ENCODE measurements around the gene WFIKKN2. TPM values are rescaled to one million over a fixed set of nuclear protein-coding genes. Genes with fewer than 3 reads are reported as not detected.
A peak's percentile ranks its signal among the peaks of the same experiment; 100 is the strongest.

The WFIKKN2 gene
- total and polyA plus RNA-seq, 2 of the 13 experiments (the other 11 are each of a cell fraction or from before 2014, with no cell fraction given): not detected

- TF ChIP-seq BCL3 (CRISPR knock-in tag; IDR thresholded peaks at IDR 0.05) (0 out of 2 replicates have a peak, but pooled peaks have one; percentile 37), ZFP36L2 (CRISPR knock-in tag; IDR thresholded peaks at IDR 0.05) (0 out of 2 replicates have a peak, but pooled peaks have one; percentile 86), MAX (IDR thresholded peaks at IDR 0.05) (no peak; the same call in none of the 2 replicates), ZNF564 (CRISPR knock-in tag; IDR thresholded peaks at IDR 0.05) (peak; percentile 77), PRMT3 (CRISPR knock-in tag; IDR thresholded peaks at IDR 0.05; ENCODE audit: borderline replicate concordance, low read depth) (no peak), FOXP1 (IDR thresholded peaks at IDR 0.05) (no peak), FOXP1 (CRISPR knock-in tag; IDR thresholded peaks at IDR 0.05) (peak; percentile 58; the same call in 1 of the 2 replicates), GABPB1 (CRISPR knock-in tag; IDR thresholded peaks at IDR 0.05) (peak; percentile 40; the same call in 1 of the 2 replicates), GATA4 (IDR thresholded peaks at IDR 0.05; ENCODE audit: borderline replicate concordance, low read depth) (peak; percentile 63; the same call in 1 of the 2 replicates), SUZ12 (IDR thresholded peaks at IDR 0.05; ENCODE audit: low read depth, low read length) (no peak), ZMAT3 (CRISPR knock-in tag; conservative IDR thresholded peaks at IDR 0.05) (0 out of 2 replicates have a peak, but pooled peaks have one; percentile 16), ZBTB21 (CRISPR knock-in tag; IDR thresholded peaks at IDR 0.05) (0 out of 2 replicates have a peak, but pooled peaks have one; percentile 30), IRF2 (CRISPR knock-in tag; IDR thresholded peaks at IDR 0.05) (peak; percentile 51; the same call in 1 of the 2 replicates), KMT2A (CRISPR knock-in tag; IDR thresholded peaks at IDR 0.05) (peak; percentile 87), KAT8 (CRISPR knock-in tag; IDR thresholded peaks at IDR 0.05) (peak; percentile 80), SRSF1 (optimal IDR thresholded peaks at IDR 0.05; ENCODE audit: low read depth, low read length) (no peak), SOX5 (CRISPR knock-in tag; IDR thresholded peaks at IDR 0.05; ENCODE audit: borderline replicate concordance) (peak; percentile 15; the same call in 1 of the 2 replicates), RCOR2 (CRISPR knock-in tag; IDR thresholded peaks at IDR 0.05) (peak; percentile 69; the same call in 1 of the 2 replicates), ARHGAP35 (CRISPR knock-in tag; IDR thresholded peaks at IDR 0.05; ENCODE audit: borderline replicate concordance) (peak; percentile 86), ZNF224 (CRISPR knock-in tag; IDR thresholded peaks at IDR 0.05) (peak; percentile 73; the same call in 1 of the 2 replicates), RELA (CRISPR knock-in tag; IDR thresholded peaks at IDR 0.05) (peak; percentile 81; the same call in 1 of the 2 replicates), SIN3A (IDR thresholded peaks at IDR 0.05; ENCODE audit: borderline replicate concordance, low read depth, low read length) (peak; percentile 90), ZNF274 (CRISPR knock-in tag; IDR thresholded peaks at IDR 0.05) (peak; percentile 54; the same call in 1 of the 2 replicates), SAP130 (CRISPR knock-in tag; IDR thresholded peaks at IDR 0.05; ENCODE audit: low read depth) (peak; percentile 93)
- TF ChIP-seq, protein P1, sequence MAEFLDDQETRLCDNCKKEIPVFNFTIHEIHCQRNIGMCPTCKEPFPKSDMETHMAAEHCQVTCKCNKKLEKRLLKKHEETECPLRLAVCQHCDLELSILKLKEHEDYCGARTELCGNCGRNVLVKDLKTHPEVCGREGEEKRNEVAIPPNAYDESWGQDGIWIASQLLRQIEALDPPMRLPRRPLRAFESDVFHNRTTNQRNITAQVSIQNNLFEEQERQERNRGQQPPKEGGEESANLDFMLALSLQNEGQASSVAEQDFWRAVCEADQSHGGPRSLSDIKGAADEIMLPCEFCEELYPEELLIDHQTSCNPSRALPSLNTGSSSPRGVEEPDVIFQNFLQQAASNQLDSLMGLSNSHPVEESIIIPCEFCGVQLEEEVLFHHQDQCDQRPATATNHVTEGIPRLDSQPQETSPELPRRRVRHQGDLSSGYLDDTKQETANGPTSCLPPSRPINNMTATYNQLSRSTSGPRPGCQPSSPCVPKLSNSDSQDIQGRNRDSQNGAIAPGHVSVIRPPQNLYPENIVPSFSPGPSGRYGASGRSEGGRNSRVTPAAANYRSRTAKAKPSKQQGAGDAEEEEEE (CRISPR knock-in tag; IDR thresholded peaks at IDR 0.05; ENCODE audit: borderline replicate concordance): 0 out of 2 replicates have a peak, but pooled peaks have one; percentile 56
- TF ChIP-seq, protein P2, sequence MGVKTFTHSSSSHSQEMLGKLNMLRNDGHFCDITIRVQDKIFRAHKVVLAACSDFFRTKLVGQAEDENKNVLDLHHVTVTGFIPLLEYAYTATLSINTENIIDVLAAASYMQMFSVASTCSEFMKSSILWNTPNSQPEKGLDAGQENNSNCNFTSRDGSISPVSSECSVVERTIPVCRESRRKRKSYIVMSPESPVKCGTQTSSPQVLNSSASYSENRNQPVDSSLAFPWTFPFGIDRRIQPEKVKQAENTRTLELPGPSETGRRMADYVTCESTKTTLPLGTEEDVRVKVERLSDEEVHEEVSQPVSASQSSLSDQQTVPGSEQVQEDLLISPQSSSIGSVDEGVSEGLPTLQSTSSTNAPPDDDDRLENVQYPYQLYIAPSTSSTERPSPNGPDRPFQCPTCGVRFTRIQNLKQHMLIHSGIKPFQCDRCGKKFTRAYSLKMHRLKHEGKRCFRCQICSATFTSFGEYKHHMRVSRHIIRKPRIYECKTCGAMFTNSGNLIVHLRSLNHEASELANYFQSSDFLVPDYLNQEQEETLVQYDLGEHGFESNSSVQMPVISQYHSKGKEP (CRISPR knock-in tag; IDR thresholded peaks at IDR 0.05): 0 out of 2 replicates have a peak, but pooled peaks have one; percentile 42
These were observed 32.2 kb downstream of the WFIKKN2 start (continued) for GRCh38 chr17:50867363-50868139.
